Neural cell (in vitro differentiated cells): ENCODE measurements around the gene CDC25B. TPM values are rescaled to one million over a fixed set of nuclear protein-coding genes. Genes with fewer than 3 reads are reported as not detected.

Source experiments
- H2AFZ ChIP-seq: fragments of 200-600, 300-800 bp; sonication (generic), shearing (Covaris generic); 2 replicates; pipeline ENCODE4 v1.6.0; 2014; ENCODE audit warnings: low read depth, mild to moderate bottlenecking, antibody characterized with exemption, low read length, moderate library complexity
- H3F3A ChIP-seq: fragments of 200-600 bp; shearing (Covaris generic); 2 replicates; pipeline ENCODE4 v1.6.1; 2016; ENCODE audit warnings: mild to moderate bottlenecking, moderate library complexity, mixed read lengths, antibody characterized with exemption, low read length; ENCODE audit not compliant: insufficient read depth, poor library complexity, severe bottlenecking
- H3K27ac ChIP-seq: fragments of 200-600, 300-800 bp; sonication (generic), shearing (Covaris generic); 2 replicates; pipeline ENCODE4 v1.5.1; 2014; ENCODE audit warnings: mild to moderate bottlenecking, low read length, moderate library complexity
- H3K27me3 ChIP-seq: fragments of 300-800, 200-600 bp; sonication (generic), shearing (Covaris generic); 2 replicates; pipeline ENCODE4 v1.6.0; 2014; ENCODE audit warnings: mild to moderate bottlenecking, low read depth, low read length, moderate library complexity; ENCODE audit not compliant: insufficient read depth
- H3K36me3 ChIP-seq: fragments of 300-800, 200-600 bp; sonication (generic), shearing (Covaris generic); 2 replicates; pipeline ENCODE4 v1.5.1; 2014; ENCODE audit warnings: mild to moderate bottlenecking, antibody characterized with exemption, low read length, moderate library complexity; ENCODE audit not compliant: insufficient read depth
- H3K4me2 ChIP-seq: fragments of 300-800, 200-600 bp; sonication (generic), shearing (Covaris generic); 2 replicates; pipeline ENCODE4 v1.6.0; 2014; ENCODE audit warnings: mild to moderate bottlenecking, low read length
- H3K4me3 ChIP-seq: fragments of 300-800, 200-600 bp; sonication (generic), shearing (Covaris generic); 2 replicates; pipeline ENCODE4 v1.5.1; 2014; ENCODE audit warnings: mild to moderate bottlenecking, low read length, moderate library complexity
- H3K79me2 ChIP-seq: fragments of 200-600 bp; shearing (Covaris generic); replicated peaks from 2 replicates; pipeline ENCODE4 v1.6.0; 2014; ENCODE audit warnings: mild to moderate bottlenecking, low read length, moderate library complexity; ENCODE audit not compliant: insufficient read depth
- H3K9ac ChIP-seq: fragments of 300-800, 200-600 bp; sonication (generic), shearing (Covaris generic); 2 replicates; pipeline ENCODE4 v1.6.1; 2016; ENCODE audit warnings: mild to moderate bottlenecking, low read length, mixed read lengths
- H3K9me2 ChIP-seq: fragments of 200-600 bp; shearing (Covaris generic); 2 replicates; pipeline ENCODE4 v1.6.1; 2016; ENCODE audit warnings: mild to moderate bottlenecking, low read length, mixed read lengths; ENCODE audit not compliant: insufficient read depth
- H3K9me3 ChIP-seq: fragments of 200-600, 300-800 bp; sonication (generic), shearing (Covaris generic); 2 replicates; pipeline ENCODE4 v1.6.1; 2016; ENCODE audit warnings: mild to moderate bottlenecking, mixed run types, low read length, moderate library complexity, mixed read lengths
- H4K20me1 ChIP-seq: fragments of 200-600 bp; shearing (Covaris generic); 2 replicates; pipeline ENCODE4 v1.6.1; 2016; ENCODE audit warnings: mild to moderate bottlenecking, mixed run types; ENCODE audit not compliant: insufficient read depth
- EP300 ChIP-seq: fragments of 450-650 bp; conservative IDR thresholded peaks from 2 replicates; pipeline ENCODE4 v1.6.1; 2014; ENCODE audit warnings: antibody characterized with exemption, mild to moderate bottlenecking, moderate library complexity; ENCODE audit not compliant: poor library complexity, severe bottlenecking
- EZH2 ChIP-seq: fragments of 200-600, 300-800 bp; shearing (Covaris generic), sonication (generic); IDR thresholded peaks from 2 replicates; pipeline ENCODE4 v1.6.1; 2014; ENCODE audit warnings: antibody characterized with exemption, low read length, borderline replicate concordance, mild to moderate bottlenecking; ENCODE audit not compliant: insufficient read depth, poor library complexity, severe bottlenecking
- MXI1 ChIP-seq: fragments of 450-650 bp; conservative IDR thresholded peaks from 2 replicates; pipeline ENCODE4 v1.6.1; 2014; ENCODE audit warnings: antibody characterized with exemption, mild to moderate bottlenecking; ENCODE audit not compliant: poor library complexity, severe bottlenecking
- POLR2AphosphoS5 ChIP-seq: IDR thresholded peaks from 2 replicates; pipeline ENCODE4 v1.6.1; 2012
- RAD21 ChIP-seq: fragments of 450-650 bp; conservative IDR thresholded peaks from 2 replicates; pipeline ENCODE4 v1.6.1; 2014; ENCODE audit warnings: antibody characterized with exemption, mild to moderate bottlenecking, moderate library complexity
- SMC3 ChIP-seq: fragments of 450-650 bp; conservative IDR thresholded peaks from 2 replicates; pipeline ENCODE4 v1.6.1; 2014; ENCODE audit warnings: antibody characterized with exemption, mild to moderate bottlenecking, moderate library complexity; ENCODE audit not compliant: poor library complexity
- TAF1 ChIP-seq: IDR thresholded peaks from 2 replicates; pipeline ENCODE4 v1.6.1; 2012; ENCODE audit warnings: low read depth
- polyA plus RNA-seq: library from polyadenylated mRNA; depleted of rRNA; stranded (reverse); fragments of >200 nt; gene quantifications from 2 replicates; pipeline ENCODE4 v1.2.3, GENCODE V29; 2014
- TF ChIP-seq, protein P1 (sequence below): fragments of 450-650 bp; IDR thresholded peaks from 2 replicates; pipeline ENCODE4 v1.5.1; 2014; ENCODE audit warnings: antibody characterized with exemption, mild to moderate bottlenecking, moderate library complexity; ENCODE audit not compliant: poor library complexity, severe bottlenecking
- TF ChIP-seq, protein P2 (sequence below): IDR thresholded peaks from 2 replicates; pipeline ENCODE4 v1.6.1; 2012; ENCODE audit warnings: borderline replicate concordance

The CDC25B gene
- polyA plus RNA-seq, 1 donor from 2014 or later, result 26.5 TPM

DNA sequence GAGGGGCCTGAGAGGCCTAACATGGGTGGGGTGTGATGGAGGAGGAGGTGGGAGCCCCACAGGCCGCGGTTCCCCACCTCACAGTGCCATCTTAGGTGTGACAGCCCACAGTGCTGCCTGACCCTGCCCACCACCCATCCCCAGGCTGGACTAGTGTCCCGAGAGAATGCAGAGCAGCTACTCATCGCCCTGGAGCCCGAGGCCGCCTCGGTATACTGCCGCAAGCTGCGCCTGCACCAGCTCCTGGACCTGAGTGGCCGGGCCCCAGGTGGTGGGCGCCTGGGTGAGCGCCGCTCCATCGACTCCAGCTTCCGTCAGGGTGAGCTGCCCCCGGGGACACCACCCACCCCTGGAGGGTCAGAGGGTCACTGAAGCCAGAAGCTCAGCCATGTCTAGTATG is 48.0 kb upstream of the CDC25B start:
- Histone ChIP-seq H2AFZ (no peak overlapping the region), H3F3A (no peaks in the 10 kb centered on the region), H3K9me2 (no peaks in the 10 kb centered on the region), H4K20me1 (no peaks in the 10 kb centered on the region), H3K4me3 (no peak overlapping the region), H3K9me3 (no peaks in the 10 kb centered on the region), H3K9ac (no peak overlapping the region), H3K79me2 (no peaks in the 10 kb centered on the region), H3K4me2 (no peak overlapping the region), H3K36me3 (no peaks in the 10 kb centered on the region), H3K27ac (no peak overlapping the region), H3K27me3 (peaks cover 65% of the 10 kb centered on the region)
- TF ChIP-seq MXI1 (no peak), RAD21 (no peak), POLR2AphosphoS5 (no peak), EZH2 (no peak), SMC3 (no peak), TAF1 (no peak), EP300 (no peak)
- TF ChIP-seq, protein P1, sequence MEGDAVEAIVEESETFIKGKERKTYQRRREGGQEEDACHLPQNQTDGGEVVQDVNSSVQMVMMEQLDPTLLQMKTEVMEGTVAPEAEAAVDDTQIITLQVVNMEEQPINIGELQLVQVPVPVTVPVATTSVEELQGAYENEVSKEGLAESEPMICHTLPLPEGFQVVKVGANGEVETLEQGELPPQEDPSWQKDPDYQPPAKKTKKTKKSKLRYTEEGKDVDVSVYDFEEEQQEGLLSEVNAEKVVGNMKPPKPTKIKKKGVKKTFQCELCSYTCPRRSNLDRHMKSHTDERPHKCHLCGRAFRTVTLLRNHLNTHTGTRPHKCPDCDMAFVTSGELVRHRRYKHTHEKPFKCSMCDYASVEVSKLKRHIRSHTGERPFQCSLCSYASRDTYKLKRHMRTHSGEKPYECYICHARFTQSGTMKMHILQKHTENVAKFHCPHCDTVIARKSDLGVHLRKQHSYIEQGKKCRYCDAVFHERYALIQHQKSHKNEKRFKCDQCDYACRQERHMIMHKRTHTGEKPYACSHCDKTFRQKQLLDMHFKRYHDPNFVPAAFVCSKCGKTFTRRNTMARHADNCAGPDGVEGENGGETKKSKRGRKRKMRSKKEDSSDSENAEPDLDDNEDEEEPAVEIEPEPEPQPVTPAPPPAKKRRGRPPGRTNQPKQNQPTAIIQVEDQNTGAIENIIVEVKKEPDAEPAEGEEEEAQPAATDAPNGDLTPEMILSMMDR, result no peak
- TF ChIP-seq, protein P2, sequence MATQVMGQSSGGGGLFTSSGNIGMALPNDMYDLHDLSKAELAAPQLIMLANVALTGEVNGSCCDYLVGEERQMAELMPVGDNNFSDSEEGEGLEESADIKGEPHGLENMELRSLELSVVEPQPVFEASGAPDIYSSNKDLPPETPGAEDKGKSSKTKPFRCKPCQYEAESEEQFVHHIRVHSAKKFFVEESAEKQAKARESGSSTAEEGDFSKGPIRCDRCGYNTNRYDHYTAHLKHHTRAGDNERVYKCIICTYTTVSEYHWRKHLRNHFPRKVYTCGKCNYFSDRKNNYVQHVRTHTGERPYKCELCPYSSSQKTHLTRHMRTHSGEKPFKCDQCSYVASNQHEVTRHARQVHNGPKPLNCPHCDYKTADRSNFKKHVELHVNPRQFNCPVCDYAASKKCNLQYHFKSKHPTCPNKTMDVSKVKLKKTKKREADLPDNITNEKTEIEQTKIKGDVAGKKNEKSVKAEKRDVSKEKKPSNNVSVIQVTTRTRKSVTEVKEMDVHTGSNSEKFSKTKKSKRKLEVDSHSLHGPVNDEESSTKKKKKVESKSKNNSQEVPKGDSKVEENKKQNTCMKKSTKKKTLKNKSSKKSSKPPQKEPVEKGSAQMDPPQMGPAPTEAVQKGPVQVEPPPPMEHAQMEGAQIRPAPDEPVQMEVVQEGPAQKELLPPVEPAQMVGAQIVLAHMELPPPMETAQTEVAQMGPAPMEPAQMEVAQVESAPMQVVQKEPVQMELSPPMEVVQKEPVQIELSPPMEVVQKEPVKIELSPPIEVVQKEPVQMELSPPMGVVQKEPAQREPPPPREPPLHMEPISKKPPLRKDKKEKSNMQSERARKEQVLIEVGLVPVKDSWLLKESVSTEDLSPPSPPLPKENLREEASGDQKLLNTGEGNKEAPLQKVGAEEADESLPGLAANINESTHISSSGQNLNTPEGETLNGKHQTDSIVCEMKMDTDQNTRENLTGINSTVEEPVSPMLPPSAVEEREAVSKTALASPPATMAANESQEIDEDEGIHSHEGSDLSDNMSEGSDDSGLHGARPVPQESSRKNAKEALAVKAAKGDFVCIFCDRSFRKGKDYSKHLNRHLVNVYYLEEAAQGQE, result no peak

DNA sequence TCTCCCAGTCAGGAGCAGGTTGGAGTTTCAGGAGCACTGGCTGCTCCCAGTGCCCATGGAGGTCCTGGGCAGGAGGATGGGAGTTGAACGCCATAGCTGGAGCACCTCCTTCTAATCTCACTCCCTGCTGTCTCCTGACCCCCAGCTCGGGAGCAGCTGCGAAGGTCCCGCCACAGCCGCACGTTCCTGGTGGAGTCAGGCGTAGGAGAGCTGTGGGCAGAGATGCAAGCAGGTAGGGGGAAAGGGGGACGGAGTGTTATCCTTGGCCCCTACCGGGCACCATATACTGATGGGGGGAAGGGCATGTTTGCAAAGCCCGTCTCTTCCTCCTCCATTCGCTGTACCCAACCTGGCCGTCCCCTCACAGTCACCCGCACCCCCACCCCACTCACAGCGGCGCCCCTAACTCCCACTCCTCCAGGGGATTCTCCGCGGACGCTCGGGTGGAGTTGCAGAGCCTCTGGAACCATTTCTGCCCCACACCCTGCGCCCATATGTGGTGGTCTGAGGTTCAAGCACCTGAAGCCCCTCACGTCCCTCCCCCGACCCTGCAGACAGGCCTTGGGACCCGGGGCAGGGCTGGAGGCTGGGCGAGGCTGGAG is 46.9 kb upstream of the CDC25B start:
- Histone ChIP-seq H3K79me2 (no peaks in the 10 kb centered on the region), H3K9me3 (no peaks in the 10 kb centered on the region), H2AFZ (no peak overlapping the region), H3K4me2 (no peak overlapping the region), H3K9me2 (no peaks in the 10 kb centered on the region), H3K36me3 (no peaks in the 10 kb centered on the region), H3K27ac (no peak overlapping the region), H3K27me3 (peaks cover 61% of the 10 kb centered on the region), H4K20me1 (no peaks in the 10 kb centered on the region), H3F3A (no peaks in the 10 kb centered on the region), H3K4me3 (no peak overlapping the region), H3K9ac (no peak overlapping the region)
- TF ChIP-seq EZH2 (no peak), POLR2AphosphoS5 (no peak), RAD21 (no peak), EP300 (no peak), TAF1 (no peak), MXI1 (no peak), SMC3 (no peak)
- TF ChIP-seq, protein P2, result no peak
- TF ChIP-seq, protein P1, result no peak
